HepG2 (cell line): ENCODE results near the gene HS6ST1.

Experiments
- NBN ChIP-seq: fragments of 450-650 bp; conservative IDR thresholded peaks from 2 replicates; pipeline ENCODE4 v1.6.1; 2017
- TF ChIP-seq, protein P1 (sequence below): sonication (generic); formaldehyde crosslinking; IDR thresholded peaks from 2 replicates; pipeline ENCODE4 v1.5.0; 2020; ENCODE audit warnings: mild to moderate bottlenecking, missing genetic modification reagents, moderate library complexity

DNA sequence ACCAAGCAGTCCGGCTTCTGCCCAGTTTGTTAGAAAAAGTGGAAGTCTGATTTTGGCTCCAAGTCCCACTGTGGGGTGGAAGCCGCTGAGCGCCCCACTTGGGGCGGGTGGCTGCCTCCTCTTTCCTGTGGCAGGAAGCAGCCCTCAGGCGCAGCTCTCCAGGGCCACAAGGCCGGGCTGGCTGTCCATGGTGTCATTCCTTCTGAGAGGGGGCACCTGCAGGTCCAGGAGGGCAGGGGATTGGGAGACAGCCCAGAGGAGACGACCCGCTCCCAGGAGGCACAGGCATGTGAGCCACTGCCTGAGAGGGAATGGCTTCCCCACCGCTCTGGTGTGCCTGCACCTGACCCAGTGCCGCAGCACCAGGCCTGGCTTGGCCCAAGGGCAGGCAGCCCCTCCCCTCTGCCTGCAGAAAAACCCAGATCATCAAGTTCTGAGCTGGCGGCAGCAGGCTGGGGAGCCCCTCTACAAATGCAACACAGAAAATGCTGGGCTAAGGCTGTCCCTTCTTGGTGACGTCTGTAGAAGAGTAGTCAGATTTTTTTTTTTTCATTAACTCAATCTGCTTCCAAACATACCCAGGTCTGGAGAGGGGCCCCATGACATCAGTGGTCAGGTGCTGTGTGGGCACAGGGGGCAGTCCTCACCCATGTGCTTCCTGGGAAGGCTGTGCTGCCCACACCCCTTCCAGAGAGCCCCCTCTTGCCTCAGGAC lies 38.4 kb downstream of the HS6ST1 start:
- TF ChIP-seq, protein P1, sequence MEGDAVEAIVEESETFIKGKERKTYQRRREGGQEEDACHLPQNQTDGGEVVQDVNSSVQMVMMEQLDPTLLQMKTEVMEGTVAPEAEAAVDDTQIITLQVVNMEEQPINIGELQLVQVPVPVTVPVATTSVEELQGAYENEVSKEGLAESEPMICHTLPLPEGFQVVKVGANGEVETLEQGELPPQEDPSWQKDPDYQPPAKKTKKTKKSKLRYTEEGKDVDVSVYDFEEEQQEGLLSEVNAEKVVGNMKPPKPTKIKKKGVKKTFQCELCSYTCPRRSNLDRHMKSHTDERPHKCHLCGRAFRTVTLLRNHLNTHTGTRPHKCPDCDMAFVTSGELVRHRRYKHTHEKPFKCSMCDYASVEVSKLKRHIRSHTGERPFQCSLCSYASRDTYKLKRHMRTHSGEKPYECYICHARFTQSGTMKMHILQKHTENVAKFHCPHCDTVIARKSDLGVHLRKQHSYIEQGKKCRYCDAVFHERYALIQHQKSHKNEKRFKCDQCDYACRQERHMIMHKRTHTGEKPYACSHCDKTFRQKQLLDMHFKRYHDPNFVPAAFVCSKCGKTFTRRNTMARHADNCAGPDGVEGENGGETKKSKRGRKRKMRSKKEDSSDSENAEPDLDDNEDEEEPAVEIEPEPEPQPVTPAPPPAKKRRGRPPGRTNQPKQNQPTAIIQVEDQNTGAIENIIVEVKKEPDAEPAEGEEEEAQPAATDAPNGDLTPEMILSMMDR, result no peak
- TF ChIP-seq NBN, result no peak
